GM18867 (cell line): ENCODE data around the gene CHST15.

Source experiments
- ATAC-seq: cut with Tn5 transposase; IDR thresholded peaks from one replicate; pipeline ENCODE4 v1.9.1; 2021; ENCODE audit warnings: mild to moderate bottlenecking, moderate library complexity; ENCODE audit not compliant: unreplicated experiment

Gene CHST15

GRCh38 chr10:124083740-124084397, 9.5 kb downstream of the CHST15 start:
- no peak for ATAC-seq

- no peak for ATAC-seq
Observed at GRCh38 chr10:124083047-124083739, 10.2 kb downstream of the CHST15 start.

- ATAC-seq = no peak
Observed at GRCh38 chr10:124082555-124082954, 10.8 kb downstream of the CHST15 start.

- no peak for ATAC-seq
Observed at GRCh38 chr10:124081547-124082140, 11.8 kb downstream of the CHST15 start.

GRCh38 chr10:124079864-124080263, 13.5 kb downstream of the CHST15 start:
- no peak for ATAC-seq

- no peak for ATAC-seq
Observed at GRCh38 chr10:124078714-124079113, 14.7 kb downstream of the CHST15 start.

- no peak for ATAC-seq
Observed at GRCh38 chr10:124078028-124078427, 15.4 kb downstream of the CHST15 start.

GRCh38 chr10:124077208-124077993, 16.0 kb downstream of the CHST15 start:
- ATAC-seq = no peak

- ATAC-seq = no peak
Observed at GRCh38 chr10:124076148-124076733, 17.2 kb downstream of the CHST15 start.

GRCh38 chr10:124075231-124075955, 18.0 kb downstream of the CHST15 start:
- ATAC-seq = no peak

GRCh38 chr10:124074501-124075109, 18.8 kb downstream of the CHST15 start:
- no peak for ATAC-seq

GRCh38 chr10:124073978-124074377, 19.4 kb downstream of the CHST15 start:
- ATAC-seq = no peak

GRCh38 chr10:124072541-124072940, 20.9 kb downstream of the CHST15 start:
- ATAC-seq = no peak

- ATAC-seq = no peak
Observed at GRCh38 chr10:124072106-124072505, 21.3 kb downstream of the CHST15 start.

- ATAC-seq = no peak
Observed at GRCh38 chr10:124071141-124071540, 22.3 kb downstream of the CHST15 start.

GRCh38 chr10:124070666-124071065, 22.7 kb downstream of the CHST15 start:
- ATAC-seq = no peak

GRCh38 chr10:124069341-124070264, 23.8 kb downstream of the CHST15 start:
- no peak for ATAC-seq

- ATAC-seq = no peak
Observed at GRCh38 chr10:124068929-124069328, 24.5 kb downstream of the CHST15 start.

- ATAC-seq = no peak
Observed at GRCh38 chr10:124067825-124068400, 25.5 kb downstream of the CHST15 start.
